Stimulated activated CD4-positive, alpha-beta T cell treated with anti-CD3 and anti-CD28 coated beads, Interleukin-4, amount 100 ng/mL, for 4 hours (primary cell): ENCODE measurements around the gene SRGAP2C.

Experiments used
- DNase-seq, 2 experiments: peaks; one replicate each; pipeline ENCODE4 v3.0.0-alpha.2; 2020

The SRGAP2C gene

DNA sequence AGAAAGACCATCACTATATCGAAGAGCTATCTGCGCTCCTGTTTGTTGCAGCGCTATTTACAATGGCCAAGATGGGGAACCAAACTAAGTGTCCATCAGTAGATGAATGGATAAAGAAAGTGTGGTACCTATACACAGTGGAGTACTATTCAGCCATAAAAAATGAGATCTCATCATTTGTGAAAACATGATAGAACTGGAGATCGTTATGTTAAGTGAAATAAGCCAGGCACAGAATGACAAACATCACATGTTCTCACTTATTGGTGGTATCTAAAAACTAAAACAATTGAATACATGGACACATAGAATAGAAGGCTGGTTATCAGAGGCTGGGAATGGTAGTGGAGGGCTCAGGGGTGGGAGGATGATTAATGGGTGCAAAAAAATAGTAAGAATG is 256.2 kb downstream of the SRGAP2C start:
- no peak for DNase-seq
